ENCODE data around the gene IKBKG.
"Not testable (repeated sequence)": the region's sequence is repeated elsewhere in the genome, so short reads cannot be mapped to it uniquely, and the experiment has no call there.

IKBKG gene

DNA sequence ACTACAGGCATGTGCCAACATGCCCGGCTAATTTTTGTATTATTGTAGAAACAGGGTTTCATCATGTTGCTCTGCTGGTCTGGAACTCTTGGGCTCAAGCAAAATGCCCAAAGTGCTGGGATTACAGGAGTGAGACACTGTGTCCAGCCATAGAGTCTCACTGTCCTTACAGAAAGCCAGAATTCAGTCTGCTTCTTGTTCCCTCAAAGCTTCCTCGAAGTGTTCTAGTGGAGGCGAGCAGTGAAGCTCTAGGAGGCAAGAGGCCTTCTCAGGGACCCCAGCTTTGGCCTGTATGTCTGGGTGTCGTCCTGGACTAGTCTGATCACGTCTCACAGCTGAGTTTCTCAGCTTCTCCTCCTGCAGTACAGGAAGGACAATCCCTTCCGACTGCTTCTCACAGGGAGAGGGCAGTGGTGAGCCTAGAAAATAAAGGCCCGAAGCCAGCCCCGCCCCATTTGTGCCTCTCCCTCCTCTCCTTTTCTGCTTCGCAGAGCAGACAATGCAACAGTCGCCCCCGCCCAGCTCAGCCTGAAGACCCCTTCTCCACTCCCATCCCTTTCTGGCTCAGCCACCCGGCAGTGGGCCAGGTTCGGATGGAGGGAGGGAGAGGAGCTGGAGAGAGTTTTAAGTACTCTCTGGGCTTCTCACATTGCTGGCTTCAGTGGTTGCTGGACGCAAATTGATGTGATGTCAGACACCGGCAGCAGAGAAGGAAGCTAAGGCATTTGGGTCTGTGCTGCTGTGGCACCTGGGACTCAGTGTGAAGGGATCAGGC is 20.3 kb upstream of the IKBKG start:
- peak; percentile 25 for DNase-seq (ENCODE audit: low read depth)

DNA sequence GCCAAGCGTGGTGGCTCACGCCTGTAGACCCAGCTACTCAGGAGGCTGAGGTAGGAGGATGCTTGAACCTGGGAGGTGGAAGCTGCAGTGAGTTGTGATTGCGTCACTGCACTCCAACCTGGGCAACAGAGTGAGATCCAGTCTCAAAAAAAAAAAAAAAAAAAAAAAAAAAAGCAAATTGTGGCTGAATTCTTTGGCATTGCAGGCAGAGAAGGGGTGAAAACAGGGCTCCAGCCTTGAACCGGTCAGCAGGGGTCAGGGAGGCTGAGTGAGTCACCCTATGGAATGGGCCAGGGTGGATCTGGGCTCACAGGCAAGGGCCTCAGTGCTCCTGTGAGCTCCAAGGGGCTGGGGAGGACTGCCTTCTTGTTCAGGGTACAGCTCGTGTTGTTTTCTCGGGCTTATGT is 18.2 kb upstream of the IKBKG start:
- DNase-seq (ENCODE audit: low read depth) = no peak

DNA sequence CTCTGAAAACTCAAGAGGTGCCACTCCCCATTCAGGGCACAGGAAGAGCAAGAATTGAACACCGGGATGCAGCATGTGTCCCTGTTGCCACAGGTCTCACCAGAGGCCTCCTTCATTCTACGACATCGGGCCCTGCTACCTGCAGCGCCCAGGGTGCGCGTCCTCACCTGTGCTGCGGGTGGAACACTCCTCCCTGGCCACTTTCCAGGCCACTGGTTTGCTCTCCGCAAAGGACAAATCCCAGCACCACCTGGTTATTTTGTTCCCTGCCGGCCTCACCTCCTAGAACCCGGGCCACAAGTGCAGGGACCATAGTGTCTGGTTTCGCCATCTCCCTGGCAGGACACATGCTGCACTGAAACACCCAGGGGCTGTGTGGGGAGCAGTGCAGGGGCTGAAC is 17.1 kb upstream of the IKBKG start:
- no peak for DNase-seq (ENCODE audit: low read depth)

DNA sequence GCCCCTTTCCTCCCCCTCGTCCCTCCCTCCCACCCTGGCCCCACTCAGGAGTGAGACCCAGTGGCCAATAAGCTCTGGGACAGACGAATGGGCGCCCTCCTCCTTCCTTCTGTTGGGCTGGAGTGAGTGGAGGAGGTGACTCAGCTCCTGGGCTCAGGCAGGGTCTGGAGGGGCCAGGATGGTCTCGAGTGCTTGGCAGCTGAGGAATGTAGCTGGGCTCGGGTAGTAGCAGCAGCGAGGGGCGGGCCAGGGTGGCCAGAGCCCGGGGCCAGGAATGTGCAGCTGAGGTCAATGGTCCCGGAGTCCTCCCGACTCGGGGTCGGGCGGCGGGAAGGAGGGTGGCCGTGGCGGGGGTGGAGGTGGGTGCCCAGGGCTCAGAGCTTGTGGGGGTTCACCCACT is 15.8 kb upstream of the IKBKG start:
- no peak for DNase-seq (ENCODE audit: low read depth)

DNA sequence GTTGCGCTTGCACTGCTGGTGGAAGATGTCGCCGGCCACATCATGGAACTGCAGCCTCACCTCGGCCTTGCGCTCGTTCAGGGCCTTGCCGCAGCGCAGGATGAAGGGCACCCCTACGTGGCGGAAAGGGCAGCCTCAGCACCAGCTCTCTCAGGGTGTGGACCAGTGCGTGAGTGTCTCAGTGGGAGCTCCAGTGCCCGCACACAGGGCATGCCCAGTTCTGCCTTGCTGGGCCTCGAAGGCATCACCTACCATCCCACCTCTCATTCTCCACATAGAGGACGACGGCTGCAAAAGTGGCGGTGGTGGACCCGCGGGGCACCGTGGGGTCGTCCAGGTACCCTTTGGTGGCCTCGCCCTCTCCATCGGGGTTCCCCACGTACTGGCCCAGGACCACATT is 14.7 kb upstream of the IKBKG start:
- no peak for DNase-seq (ENCODE audit: low read depth)

DNA sequence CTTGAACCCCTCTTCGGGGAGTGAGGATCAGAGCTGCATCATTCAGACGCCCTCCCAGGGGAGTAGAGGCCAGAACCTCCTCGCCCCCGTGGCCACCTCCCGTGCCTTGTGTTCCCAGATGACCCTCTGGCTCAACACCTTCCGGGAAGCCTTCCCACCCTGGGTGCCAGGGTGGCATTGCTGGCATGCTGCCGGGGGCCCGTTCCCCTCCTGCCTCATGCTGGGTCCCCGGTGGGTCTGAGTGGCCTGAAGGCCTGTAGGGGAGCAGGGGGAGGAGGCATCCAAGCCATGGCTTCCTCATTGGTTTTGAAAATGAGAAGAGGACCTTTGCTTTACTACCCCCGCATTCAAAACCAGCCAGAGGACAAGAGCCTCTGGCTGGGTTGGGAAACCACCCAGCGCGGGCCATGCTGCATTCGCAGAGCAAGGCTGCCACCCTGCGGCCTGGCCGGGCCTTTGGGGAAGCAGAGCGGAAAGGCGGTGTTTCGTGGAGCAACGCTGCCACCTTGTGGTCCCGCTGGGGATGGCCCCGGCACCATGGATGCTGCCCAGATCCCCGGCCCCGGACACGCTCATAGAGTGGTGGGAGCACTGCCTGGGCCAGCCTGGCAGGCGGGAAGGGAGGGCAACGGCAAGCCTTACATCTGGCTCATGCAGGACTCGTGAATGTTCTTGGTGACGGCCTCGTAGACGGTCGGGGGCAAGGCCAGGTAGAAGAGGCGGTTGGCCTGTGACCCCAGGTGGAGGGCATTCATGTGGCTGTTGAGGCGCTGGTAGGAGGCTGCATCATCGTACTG is 12.7 kb upstream of the IKBKG start:
- DNase-seq (ENCODE audit: low read depth) = peak; percentile 64

DNA sequence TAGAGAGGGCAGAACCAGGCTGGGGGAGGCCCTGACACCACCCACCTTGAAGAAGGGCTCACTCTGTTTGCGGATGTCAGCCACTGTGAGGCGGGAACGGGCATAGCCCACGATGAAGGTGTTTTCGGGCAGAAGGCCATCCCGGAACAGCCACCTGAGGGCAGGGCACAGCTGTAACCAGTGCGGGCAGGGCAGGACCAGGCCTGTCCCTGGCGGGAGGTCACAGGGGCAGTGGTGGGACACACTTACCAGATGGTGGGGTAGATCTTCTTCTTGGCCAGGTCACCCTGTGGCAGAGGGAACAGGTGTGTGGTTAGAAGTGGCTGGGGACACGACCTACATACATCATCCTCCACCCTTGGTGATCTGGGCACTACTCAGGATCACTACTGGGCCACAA is 11.5 kb upstream of the IKBKG start:
- no peak for DNase-seq (ENCODE audit: low read depth)

DNA sequence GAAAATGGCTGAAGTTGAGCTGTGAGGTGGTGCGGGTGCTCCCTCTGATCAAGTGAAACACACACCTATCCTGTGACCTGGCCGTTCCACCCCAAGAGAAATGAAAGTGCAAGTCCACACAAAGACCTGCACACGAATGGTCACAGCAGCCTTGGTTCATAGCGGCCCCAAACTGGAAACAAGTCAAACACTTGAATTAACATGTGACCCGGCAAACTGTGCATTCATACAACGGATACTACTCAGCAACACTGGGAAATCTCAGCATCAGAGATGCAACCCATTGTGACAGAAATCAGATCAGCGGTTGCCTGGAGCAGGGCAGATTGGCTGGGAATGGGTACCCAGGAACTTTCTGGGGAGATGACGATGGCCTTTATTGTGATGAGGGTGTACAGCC is 8.3 kb upstream of the IKBKG start:
- no peak for DNase-seq (ENCODE audit: low read depth)

DNA sequence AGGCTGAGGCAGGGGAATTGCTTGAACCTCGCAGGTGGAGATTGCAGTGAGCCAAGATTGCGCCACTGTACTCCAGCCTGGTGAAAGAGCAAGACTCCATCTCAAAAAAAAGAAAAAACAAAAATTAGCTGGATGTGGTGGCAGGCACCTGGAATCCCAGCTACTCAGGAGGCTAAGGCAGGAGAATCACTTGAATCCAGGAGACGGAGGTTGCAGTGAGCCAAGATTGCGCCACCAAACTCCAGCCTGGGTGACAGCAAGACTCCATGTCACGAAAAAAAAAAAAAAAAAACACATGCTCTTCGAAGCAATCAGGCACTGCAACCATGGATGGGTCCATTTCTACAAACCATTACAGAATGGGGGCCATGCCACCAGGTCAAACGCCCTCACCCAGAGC is 7.1 kb upstream of the IKBKG start:
- not testable (repeated sequence) for DNase-seq (ENCODE audit: low read depth)

DNA sequence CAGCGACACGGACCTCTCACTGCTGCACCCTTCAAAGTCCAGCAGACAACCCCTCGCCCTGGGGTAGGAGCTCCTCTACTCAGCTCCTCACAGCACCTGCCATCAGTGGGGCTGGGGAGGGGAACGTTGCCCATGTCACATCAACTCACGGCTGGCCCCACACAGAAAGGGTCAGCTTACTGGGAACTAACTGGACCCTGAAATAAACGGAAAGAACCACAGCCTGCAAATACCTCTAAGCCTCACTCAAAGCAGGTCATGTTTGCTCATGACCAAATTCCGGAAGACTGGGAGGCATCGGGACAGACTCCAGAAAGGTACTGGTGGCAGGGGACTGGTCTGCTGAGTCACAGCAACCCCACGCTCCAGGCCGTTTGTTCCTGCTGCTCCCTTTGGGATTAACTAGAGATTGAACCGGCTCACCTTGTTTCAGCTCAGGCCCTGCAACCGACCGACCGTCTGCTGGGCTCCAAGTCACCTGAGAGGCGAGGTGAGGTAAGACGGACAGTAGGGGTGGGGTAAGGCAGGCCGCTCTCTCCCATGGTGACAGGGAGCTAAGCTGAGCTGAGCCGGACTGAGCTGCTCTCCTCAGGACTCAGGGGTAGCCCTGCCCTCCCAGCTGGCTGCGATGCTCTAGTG is 6.4 kb upstream of the IKBKG start:
- DNase-seq (ENCODE audit: low read depth) = no peak

DNA sequence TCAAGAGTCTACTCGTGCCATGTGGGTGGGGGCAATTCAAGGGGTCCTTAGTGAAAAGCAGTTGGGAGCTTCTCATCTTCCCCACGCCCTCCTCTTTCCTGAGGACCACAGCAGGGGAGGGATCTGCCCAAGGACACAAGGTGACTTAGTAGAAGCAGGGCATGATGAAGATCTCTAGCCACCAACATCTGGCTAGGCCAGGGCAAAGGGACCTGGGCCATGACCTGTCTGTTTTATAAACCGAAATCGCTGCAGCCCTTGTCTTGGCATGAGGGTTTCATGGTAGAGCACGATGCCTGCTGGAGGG is 5.9 kb upstream of the IKBKG start:
- DNase-seq (ENCODE audit: low read depth) = no peak

DNA sequence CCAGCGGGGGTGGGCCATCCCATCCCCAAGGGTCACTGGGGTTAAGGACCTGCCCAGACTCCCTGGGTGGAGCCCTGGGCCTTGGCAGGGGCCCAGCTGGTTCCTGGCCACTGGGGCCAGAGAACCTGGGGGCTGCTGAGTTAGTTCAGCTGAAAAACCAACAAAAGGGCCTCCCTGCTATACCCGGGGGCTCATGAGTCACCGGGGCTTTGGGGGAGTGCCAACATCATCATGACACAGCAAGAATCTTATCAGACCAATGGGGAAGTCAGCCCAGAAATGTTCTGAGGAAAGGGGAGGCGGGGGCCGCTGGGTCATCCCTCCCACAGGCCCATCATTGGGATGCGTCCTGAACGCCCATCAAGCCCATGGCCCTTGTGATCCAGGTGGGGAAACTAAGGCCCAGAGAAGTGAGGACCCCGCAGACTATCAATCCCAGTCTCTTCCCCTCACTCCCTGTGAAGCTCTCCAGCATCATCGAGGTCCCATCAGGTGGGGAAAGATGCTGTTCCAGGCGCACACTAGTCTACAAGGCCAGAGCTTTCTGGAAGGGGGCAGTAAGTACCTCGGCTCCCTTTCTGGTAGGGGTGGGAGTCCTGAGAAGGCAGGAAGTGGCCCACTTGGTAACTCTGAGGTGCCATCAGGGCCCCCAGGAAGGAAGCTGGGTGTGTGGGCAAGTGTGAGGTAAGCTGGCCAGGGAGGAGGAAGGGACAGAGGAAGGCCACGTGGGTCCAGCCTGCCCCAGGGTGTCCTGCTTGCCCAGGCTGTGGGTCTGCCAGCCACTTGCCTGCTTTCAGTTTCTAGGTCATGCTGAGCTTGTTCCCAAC is 5.3 kb upstream of the IKBKG start:
- DNase-seq (ENCODE audit: low read depth) = peak; percentile 21

DNA sequence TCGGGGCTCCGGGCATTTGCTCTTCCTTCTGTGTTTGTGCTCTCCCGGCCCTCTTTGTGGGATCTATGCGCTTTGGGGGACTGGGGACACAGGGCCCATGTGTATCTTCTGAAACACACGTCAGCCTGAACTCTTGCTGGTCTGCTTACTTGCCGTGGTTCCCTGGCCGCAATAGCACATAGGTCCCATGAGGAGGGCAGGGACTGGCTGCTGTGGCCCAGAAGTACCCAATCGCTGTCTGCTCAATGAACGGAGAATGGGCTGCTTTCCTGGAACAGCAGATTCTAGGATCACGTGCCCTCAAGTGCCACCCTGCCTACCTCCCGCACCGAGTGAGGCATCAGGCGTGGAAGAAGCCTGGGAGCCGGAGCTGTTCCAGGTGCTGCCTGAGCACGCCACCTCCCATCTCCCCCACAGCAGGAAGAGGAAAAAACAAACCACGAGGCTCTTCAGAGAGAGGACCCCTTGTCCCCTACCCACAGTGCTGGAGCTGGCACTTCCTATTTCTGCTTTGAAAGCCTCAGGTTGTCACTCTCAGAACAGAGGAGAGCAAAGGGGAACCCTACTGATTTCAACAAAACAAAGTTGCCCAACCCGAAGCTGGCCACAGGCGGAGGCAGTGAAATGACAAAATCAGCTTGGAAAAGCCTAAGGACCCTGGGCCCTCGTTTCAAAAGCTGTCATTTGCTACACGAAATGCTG is 4.5 kb upstream of the IKBKG start:
- DNase-seq (ENCODE audit: low read depth) = no peak

DNA sequence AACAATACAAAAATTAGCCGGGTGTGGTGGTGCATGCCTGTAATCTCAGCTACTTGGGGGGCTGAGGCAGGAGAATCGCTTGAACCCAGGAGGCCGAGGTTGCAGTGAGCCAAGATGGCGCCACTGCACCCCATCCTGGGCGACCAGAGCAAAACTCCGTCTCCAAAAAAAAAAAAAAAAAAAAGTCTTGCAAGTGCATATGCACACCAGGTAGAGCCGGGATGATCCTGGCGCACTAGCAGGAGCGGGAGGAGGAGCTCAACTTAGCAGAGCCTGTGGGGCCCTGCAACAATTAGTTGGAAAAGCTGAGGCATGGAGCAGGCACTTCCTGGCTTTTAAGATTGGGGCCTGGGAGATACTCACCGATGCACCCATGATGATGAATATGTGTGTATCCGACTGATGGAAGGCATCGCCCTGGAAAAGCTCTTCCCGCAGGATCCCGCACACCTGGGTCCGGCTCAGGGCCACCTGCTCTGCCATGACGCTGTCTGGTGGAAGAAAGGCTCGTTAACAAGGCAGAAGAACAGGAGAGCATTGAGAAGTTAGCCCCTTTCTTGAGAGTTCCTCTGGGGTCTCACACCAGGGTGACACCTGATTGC is 1.6 kb upstream of the IKBKG start:
- DNase-seq (ENCODE audit: low read depth) = no peak

DNA sequence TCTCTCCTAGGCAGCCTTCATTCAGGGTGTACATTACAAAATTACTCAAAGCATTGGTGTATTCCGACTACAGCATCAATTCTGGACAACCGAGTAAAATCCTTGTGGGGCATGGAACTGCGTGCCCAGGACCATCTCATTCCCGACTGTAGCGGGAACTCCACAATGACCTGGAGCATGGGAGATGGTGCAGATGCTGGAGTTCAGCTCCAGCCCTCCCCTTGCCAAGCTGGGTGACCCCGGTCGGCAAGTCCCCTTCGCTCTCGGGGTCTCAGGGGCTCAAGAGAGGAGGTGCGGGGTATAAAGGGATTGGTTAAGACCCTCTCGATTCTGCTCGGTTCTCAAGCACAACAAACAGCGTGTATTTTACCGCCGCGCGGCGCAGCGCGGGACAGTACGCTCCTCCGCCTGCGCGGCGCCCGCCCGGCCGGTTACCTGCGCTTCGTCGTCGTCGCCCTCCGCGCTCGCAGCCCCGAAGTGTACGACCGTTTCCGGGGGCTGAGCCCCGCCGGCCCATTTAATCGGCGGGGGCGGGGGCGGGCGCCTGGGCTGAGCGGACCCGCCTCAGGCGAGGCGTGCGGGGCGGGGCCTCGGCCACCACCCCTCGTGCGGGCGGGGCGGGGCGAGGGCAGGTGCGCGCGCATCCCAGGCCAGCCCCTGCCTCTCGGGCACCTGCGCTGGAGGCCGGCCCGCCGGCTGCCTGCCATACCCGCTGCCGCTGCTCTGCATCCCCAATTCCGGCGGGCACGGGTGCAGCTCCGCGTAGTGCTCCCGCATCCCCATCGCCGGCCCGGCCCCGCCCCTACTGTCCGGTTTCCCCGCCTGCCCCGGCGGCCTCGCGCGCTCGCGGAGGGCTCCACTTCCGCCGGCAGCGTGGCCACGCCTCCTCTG is 821 bp upstream of the IKBKG start, which contains the start of gene G6PD:
G6PD (minus strand) TSS at position 493 of the 891 bp plus-strand sequence. CDS start 691 bp downstream, outside the sequence.
- peak; percentile 43 for DNase-seq (ENCODE audit: low read depth)

DNA sequence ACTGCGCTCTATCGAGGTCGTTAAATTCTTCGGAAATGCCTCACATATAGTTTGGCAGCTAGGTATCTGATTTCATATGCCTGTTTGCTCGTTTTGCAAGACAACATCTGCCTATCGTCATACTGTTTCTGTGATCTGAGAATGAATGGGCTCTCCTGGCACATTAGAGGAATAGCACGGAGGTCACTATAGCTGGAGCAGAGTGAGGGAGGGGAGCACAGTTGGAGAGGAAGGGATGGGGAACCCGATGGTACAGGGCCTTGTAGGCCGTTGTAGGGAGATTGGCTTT is 552 bp downstream of the IKBKG start:
- no peak for DNase-seq (ENCODE audit: low read depth)

DNA sequence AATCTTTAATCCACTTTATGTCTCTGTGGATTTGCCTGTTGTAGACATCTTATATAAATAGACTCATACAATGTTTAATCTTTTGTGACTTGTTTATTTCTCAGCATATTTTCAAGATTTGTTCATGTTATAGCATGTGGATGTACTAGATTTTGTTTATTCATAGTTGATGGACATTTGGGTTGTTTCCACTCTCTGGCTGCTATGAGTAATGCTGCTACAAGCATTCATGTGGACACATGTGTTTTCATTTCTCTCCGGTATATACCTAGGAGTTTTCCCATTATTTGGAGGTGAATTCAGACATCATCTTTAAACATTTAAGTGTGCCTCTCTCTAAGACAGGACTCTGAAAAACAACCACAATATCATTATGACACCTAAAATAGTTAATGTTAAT is 2.3 kb downstream of the IKBKG start:
- DNase-seq (ENCODE audit: low read depth) = no peak

DNA sequence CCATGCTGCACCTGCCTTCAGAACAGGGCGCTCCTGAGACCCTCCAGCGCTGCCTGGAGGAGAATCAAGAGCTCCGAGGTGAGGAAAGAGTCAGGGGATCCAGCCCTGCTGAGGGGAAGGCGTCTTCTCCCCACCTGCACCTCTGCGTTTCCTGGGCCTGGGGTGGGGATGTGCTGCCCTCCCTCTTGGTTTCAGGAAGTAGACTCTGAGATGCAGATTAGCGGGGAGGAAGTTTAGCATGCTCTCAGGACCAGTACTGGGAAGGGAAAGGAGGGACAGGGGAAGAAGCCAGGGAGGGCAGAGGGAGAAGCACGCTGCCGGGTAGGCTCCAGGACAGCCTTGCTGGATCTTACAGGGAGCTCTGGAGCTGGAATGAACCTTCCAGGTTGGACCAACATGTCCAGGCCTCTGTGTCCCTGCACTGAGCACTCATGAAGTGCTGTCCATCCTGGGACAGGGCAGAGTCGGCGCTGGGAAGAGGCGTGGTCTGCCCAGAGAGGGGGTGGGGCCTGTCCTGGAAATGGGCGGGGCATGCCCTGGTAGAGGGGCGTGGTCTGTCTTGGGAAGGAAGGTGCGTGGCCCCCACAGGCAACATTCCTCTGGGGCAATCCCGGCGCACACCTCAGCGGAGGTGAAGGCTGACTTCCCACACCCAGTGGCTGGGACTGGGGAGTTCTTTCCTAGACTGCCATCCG is 4.8 kb downstream of the IKBKG start:
- DNase-seq (ENCODE audit: low read depth) = not testable (repeated sequence)

DNA sequence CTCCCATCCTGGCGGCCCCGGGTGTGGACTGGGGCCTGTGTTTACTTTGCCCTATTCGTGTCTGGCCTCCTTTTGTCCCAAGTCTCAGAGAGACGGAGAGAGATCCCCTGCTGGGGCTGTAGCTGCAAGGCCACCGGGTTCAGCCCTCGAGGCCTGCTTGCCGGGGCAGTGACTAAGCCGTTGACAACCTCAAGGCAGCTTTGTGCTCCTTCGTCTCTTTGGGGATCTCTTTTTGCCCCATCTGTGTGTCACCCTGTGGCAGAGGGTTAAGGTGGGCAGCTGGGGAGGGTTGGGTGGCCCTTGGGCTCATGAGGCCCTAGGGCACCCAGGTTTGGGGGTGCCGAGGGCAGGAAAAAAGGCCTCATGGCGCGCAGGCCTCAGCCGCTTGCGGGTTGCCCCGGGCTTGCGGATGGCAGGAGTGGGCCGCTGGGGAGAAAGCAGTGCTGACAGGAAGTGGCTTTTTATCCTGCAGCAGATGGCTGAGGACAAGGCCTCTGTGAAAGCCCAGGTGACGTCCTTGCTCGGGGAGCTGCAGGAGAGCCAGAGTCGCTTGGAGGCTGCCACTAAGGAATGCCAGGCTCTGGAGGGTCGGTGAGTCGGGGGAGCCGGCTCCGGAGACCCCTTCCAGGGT is 10.8 kb downstream of the IKBKG start:
- DNase-seq (ENCODE audit: low read depth) = not testable (repeated sequence)
